ENCODE data around the gene RRP8. TPM values are rescaled to one million over a fixed set of nuclear protein-coding genes. Genes with fewer than 3 reads are reported as not detected.

The RRP8 gene
- total RNA-seq = 11.1 and 18.5 TPM in 2 replicates

DNA sequence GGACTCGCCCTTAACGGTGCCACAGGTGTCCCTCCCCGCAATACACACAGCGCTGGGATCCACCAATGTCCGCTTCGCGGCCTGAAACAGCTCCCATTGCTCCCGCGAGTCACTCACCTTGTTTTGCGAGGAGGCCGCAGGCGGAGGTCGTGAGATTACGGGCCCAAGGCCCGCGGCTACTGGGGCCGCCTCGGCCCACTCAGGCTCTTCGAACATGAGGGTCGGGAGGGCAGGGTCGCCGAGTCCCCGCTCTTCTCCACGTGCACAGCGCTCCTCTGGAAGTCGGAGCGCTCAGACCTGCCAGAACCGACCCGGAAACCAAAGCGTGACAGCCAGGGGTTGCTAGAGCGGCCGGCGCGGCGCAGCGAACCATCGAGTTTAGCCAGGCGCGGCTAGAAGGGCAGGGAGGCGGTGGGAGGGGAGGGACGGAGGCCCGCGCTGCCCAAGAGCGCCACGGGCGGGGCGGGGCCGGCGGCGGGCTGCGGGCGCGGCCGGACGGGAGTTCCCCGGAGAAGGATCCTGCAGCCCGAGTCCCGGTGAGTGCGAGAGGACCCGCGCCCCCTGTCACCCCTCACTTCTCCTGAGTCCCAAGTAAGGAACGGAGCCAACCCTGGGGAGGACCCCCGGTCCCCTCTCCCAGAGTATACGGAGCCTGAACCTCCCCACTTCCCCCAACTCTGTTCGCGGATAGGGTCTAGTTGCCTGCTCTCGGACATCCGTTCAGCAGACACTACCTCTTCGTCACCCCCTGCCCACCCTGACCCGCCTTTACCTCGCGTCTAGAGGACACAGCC lies at the start of gene RRP8, which contains the start of gene ILK:
Gene RRP8, minus strand, starts transcription at position 330 of the 794 bp plus-strand sequence. Its CDS starts 114 bp downstream, at position 216.
Gene ILK, plus strand, starts transcription at position 488 of the 794 bp plus-strand sequence. CDS start 498 bp downstream, outside the sequence.

DNA sequence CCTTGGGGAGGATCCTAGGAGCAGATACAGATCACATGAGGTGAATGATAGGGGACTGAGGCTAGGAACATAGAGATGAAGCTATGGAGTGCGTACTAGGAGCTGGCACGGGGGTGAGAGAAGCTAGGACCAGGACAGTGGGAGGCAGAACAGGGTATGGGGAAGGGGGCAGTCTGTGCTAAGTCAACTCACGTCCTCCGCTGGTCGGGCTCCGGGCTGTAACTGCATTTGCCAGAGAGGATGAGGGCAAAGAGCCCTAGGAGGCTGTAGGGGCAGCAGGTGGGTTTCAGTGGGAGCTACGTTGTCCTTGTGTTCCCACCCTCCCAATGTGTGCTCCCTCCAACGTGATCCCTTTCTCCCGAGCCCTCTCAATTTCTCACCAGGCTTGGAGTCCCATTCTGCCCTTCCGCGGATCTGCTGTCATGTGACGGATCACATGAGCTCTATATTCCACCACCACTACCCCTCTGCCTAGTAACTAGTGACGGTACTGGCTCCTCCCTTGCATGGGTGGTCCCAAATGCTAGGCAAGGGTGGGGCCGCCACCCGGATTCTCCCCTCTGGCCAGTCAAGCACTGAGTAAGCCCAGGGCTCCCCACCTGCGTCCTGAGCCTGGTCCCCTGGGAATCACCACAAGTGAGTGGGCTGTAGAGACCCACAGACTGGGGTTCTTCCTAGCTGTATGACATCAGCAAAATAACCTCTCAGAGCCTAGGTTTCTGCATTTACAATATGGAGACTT lies 15.8 kb upstream of the RRP8 start, which contains the start of gene TPP1:
Gene TPP1, minus strand, starts transcription at position 419 of the 742 bp plus-strand sequence. Its CDS starts 22 bp downstream, at position 397.

DNA sequence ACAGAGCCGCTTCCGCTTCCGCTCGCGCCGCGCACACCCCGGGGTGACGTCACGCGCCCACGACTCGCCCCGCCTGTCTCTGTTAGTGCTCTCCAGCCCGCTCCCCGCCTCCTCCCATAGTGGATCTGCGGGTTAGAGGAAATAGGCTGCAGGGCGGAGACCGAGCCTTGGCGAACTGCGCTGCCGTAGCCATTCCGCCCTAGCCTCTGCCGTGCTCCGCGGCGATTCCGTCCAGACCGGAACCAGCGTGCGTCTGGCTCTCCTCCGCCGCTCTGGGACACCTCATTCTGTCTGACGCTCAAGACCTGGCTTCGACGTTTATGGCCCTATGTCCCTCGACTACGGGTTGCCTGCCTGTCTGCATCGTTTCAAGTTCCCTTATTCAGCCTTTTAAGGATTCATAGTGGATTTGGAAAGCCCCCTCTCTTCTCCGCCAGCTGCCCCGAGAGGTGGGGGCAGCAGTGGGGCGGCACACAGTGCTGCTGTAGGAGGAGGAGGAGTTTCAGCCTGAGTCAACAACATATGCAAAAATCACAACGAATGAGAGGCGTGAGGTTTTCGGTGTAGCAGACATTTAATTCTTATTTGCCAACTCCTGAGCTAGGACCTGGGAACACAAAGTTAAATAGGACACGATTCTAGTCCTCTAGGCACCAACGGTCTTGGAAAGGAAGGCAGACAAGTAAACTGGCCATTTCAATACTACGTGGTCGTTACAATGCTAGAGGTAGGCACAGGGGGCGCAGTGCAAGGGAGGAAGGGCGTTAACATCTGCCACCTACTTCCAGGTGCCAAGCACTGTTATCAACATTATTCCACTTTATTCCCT lies 9.0 kb upstream of the RRP8 start, which contains the start of gene TAF10:
Gene TAF10, minus strand, starts transcription at position 4 of the 829 bp plus-strand sequence. CDS start 27 bp downstream, outside the sequence.

Other genes starting within 250 kb of the RRP8 start
- gene SMPD1, start 213.1 kb downstream of the RRP8 start, total RNA-seq = 35.7 and 42.1 TPM in 2 replicates
- gene APBB1, start 184.5 kb downstream of the RRP8 start, total RNA-seq = 38.1 and 57.8 TPM in 2 replicates
- gene HPX, start 162.6 kb downstream of the RRP8 start, total RNA-seq = 0.33 and 0.67 TPM in 2 replicates
- gene TRIM3, start 129.7 kb downstream of the RRP8 start, total RNA-seq = 16.7 and 19.9 TPM in 2 replicates
- 57.9 and 65.0 TPM in 2 replicates for gene ARFIP2, start 122.3 kb downstream of the RRP8 start, total RNA-seq
- gene TIMM10B, start 122.1 kb downstream of the RRP8 start, total RNA-seq = 25.5 and 30.2 TPM in 2 replicates
- gene DNHD1, start 106.3 kb downstream of the RRP8 start, total RNA-seq = 3.3 and 4.5 TPM in 2 replicates
- 140 and 155 TPM in 2 replicates for gene ILK, start 158 bp upstream of the RRP8 start, total RNA-seq
- gene TAF10, start 8.6 kb upstream of the RRP8 start, total RNA-seq = 20.3 and 26.8 TPM in 2 replicates
- 118 and 183 TPM in 2 replicates for gene TPP1, start 15.8 kb upstream of the RRP8 start, total RNA-seq
- 58.5 and 108 TPM in 2 replicates for gene DCHS1, start 52.2 kb upstream of the RRP8 start, total RNA-seq
- 56.8 and 60.4 TPM in 2 replicates for gene MRPL17, start 79.7 kb upstream of the RRP8 start, total RNA-seq
- gene OR2AG2, start 168.4 kb upstream of the RRP8 start, total RNA-seq = 0.29 and 0.33 TPM in 2 replicates
- under 0.01 TPM in 1 of 2 replicates, not detected in the other for gene OR2AG1, start 179.4 kb upstream of the RRP8 start, total RNA-seq
- 0.33 and 0.38 TPM in 2 replicates for gene OR6A2, start 196.1 kb upstream of the RRP8 start, total RNA-seq
- not detected in 2 replicates for gene OR10A5, start 242.1 kb upstream of the RRP8 start, total RNA-seq